HAP-1 (cell line): Measurements from ENCODE around the gene CAMK1D.
"Not testable (repeated sequence)": the region's sequence is repeated elsewhere in the genome, so short reads cannot be mapped to it uniquely, and the experiment has no call there.

Experiments
- DNase-seq, 2 experiments: peaks; one replicate each; pipeline ENCODE4 v3.0.0-alpha.2; 2016 to 2020; ENCODE audit warnings: low spot score in 2 of 2
- H3K27me3 ChIP-seq: fragments of 250-450 bp; sonication (Bioruptor Pico); 2 replicates; pipeline ENCODE4 v1.5.1; 2020; ENCODE audit warnings: low read depth, mild to moderate bottlenecking, moderate library complexity
- H3K36me3 ChIP-seq: fragments of 250-450 bp; sonication (Bioruptor Pico); replicated peaks from 2 replicates; pipeline ENCODE4 v1.5.1; 2020; ENCODE audit warnings: mild to moderate bottlenecking
- H3K4me1 ChIP-seq: fragments of 250-450 bp; sonication (Bioruptor Pico); 2 replicates; pipeline ENCODE4 v1.5.1; 2020; ENCODE audit warnings: mild to moderate bottlenecking
- H3K4me3 ChIP-seq: fragments of 250-450 bp; sonication (Bioruptor Pico); 2 replicates; pipeline ENCODE4 v1.5.1; 2020; ENCODE audit warnings: mild to moderate bottlenecking, moderate library complexity
- H3K9me3 ChIP-seq: fragments of 250-450 bp; sonication (Bioruptor Pico); 2 replicates; pipeline ENCODE4 v1.5.1; 2020; ENCODE audit warnings: mild to moderate bottlenecking, moderate library complexity
- in situ Hi-C: fragments of 300-500 bp; cut with MboI; formaldehyde crosslinking; loops from 3 replicates; pipeline ENCODE4 v1.14.3; 2020; ENCODE audit warnings: low sequenced_read_pairs, inconsistent platforms, mixed read lengths

CAMK1D gene

DNA sequence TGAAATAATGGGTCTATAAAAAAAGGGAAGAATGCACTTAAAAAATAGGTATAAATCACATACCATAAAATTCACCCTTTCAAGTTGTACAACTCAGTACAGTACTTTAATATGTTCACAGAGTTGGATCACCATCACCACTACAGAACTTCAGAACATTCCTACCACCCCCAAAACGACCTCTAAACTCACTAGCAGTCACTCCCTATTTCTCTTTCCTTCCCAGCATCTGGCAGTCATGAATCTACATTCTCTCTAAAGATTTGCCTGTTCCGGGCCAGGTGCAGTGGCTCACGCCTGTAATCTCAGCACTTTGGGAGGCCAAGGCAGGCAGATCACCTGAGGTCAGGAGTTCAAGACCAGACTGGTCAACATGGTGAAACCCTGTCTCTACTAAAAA lies 394.1 kb downstream of the CAMK1D start:
- H3K4me1 ChIP-seq, H3K4me3 ChIP-seq, DNase-seq, in situ Hi-C loops, H3K36me3 ChIP-seq, H3K9me3 ChIP-seq, H3K27me3 ChIP-seq: not testable (repeated sequence)

DNA sequence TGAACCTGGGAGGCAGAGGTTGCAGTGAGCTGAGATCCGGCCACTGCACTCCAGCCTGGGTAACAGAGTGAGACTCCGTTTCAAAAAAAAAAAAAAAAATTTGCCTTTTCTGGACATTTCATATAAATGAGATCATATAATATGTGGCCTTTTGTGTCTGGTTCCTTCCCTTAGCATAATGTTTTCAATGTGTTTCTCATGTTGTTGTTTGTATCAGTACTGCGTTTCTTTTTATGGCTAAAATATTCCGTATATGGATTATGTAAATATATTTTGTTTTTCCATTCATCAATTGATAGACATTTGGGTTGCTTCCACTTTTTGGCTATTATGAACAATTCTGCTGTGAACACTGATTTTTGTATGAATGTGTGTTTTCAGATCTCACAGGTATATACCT lies 394.6 kb downstream of the CAMK1D start:
- H3K9me3 ChIP-seq = no peaks in the 10 kb centered on the region
- in situ Hi-C loops = no loop called here
- H3K27me3 ChIP-seq = no peaks in the 10 kb centered on the region
- no peak for DNase-seq
- no peaks in the 10 kb centered on the region for H3K4me1 ChIP-seq
- H3K4me3 ChIP-seq = no peak overlapping the region
- H3K36me3 ChIP-seq = no peaks in the 10 kb centered on the region

DNA sequence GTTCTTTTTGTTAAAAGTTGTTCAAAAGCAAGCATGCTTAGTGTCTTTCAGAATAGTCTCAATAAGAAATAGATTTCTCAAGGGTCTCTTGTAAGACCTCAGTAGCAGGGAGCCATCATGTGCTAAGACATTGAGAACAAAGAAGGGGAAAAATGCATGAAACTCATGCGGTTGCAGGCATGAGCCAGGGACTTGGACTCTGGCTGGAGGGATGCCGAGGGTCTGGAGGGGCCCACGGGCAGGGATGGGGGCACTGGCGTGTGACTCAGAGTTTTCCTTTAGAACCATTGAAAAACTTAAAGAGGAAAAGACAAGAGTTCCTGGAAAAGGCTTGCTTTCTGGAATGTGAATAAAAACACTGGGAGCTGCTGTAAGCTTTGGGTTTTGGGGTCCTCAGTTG lies 398.8 kb downstream of the CAMK1D start:
- no peaks in the 10 kb centered on the region for H3K4me1 ChIP-seq
- no peaks in the 10 kb centered on the region for H3K36me3 ChIP-seq
- no peaks in the 10 kb centered on the region for H3K9me3 ChIP-seq
- no peak for DNase-seq
- H3K4me3 ChIP-seq = no peak overlapping the region
- in situ Hi-C loops = no loop called here
- H3K27me3 ChIP-seq = no peaks in the 10 kb centered on the region

DNA sequence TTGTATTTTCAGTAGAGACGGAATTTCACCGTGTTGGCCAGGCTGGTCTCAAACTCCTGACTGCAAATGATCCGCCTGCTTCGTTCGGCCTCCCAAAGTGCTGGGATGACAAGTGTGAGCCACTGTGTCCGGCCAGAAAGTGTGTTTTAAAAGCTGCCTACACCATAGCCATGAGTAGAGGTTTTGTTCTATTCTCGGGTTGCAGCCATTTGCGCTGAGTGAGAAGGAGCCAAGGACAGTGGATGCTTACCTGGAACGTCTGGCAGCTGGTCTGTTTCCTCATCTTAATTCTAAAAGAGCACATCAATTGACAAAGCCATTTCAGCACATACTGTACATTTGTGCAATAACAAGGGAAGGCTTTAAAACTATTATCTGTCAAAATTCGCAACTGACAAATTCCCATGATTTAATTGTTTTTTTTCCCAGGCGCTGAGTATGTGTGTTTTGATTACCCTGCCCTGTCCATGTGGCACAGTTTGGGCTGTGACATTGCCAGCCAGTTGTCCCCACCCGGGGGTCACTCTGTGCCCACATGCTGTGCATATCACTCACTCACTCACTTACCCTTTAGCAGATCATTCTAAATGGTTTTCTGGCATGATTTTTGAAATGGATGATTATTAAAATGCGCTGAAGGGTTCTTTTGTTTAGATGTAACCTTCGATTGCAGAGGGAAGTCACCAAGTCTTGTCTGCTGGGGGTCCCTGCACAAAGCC lies 400.6 kb downstream of the CAMK1D start:
- in situ Hi-C loops = no loop called here
- Histone ChIP-seq H3K4me1 (no peaks in the 10 kb centered on the region), H3K4me3 (no peak overlapping the region), H3K27me3 (no peaks in the 10 kb centered on the region), H3K9me3 (no peaks in the 10 kb centered on the region), H3K36me3 (no peaks in the 10 kb centered on the region)
- DNase-seq = no peak

DNA sequence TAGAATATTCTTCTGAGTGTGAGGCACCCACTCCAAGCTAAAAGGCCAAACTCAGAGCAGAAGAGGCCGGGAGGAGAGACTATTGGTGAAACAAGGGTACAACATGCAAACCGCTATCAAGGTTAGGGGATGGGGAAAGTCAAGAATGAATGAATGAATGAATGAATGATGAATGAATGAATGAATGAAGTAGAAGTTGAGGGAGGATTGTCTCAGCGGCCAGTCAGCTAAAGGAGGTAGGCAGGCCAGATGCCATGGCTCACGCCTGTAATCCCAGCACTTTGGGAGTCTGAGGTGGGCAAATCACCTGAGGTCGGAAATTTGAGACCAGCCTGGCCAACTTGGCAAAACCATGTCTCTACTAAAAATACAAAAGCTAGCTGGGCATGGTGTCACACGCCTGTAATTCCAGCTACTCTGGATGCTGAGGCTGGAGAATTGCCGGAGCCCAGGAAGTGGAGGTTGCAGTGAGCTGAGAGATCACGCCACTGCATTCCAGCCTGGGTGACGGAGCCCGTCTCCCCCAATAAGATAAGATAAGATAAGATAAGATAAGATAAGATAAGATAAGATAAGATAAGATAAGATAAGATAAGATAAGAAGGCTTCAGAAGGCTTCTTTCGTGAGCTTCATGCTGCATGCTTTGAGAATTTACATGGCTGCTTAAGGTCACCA lies 401.3 kb downstream of the CAMK1D start:
- H3K4me1 ChIP-seq = no peaks in the 10 kb centered on the region
- no peaks in the 10 kb centered on the region for H3K27me3 ChIP-seq
- no peaks in the 10 kb centered on the region for H3K36me3 ChIP-seq
- DNase-seq = no peak
- in situ Hi-C loops = no loop called here
- no peaks in the 10 kb centered on the region for H3K9me3 ChIP-seq
- H3K4me3 ChIP-seq = no peak overlapping the region

DNA sequence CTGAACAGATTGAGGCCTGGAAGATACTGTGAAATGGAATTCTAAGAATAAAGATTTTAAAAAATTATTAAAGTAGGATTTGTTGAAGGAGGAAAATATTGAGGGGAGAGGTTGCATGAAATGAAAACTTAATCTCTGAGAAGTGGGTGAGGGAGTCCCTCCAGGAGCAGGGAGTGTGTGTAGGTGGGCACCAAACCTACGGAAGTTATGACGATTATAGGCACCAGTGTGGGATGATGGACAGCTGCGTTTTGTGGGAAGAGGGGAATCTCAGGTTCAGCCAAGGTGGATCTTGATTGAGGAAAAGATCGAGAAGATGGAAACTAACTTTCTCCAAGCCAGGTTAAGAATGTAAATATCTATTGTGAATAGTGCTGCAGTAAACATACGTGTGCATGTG lies 405.7 kb downstream of the CAMK1D start:
- Histone ChIP-seq H3K9me3 (no peaks in the 10 kb centered on the region), H3K4me1 (no peaks in the 10 kb centered on the region), H3K4me3 (no peak overlapping the region), H3K36me3 (no peaks in the 10 kb centered on the region), H3K27me3 (no peaks in the 10 kb centered on the region)
- DNase-seq = no peak
- in situ Hi-C loops = no loop called here

DNA sequence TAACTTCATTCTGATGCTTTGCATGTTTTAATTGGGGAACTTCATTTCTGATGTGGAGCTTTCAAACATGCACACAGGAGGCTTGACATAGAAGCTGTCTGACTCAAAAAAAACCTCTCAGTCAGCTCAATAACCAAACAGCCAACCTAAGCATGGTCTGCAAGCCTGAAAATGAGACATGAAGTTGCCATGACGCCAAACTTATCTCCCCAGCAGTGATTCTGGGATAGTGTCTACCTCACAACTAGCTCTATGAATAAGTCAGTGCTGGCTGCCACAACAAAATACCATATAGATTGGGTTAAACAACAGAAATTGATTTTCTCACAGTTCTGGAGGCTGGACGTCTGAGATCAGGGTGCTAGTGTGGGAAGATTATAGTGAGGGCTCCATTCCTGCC lies 408.0 kb downstream of the CAMK1D start:
- Histone ChIP-seq H3K9me3 (no peaks in the 10 kb centered on the region), H3K4me1 (no peaks in the 10 kb centered on the region), H3K27me3 (no peaks in the 10 kb centered on the region), H3K36me3 (no peaks in the 10 kb centered on the region), H3K4me3 (no peak overlapping the region)
- in situ Hi-C loops = no loop called here
- DNase-seq = no peak

DNA sequence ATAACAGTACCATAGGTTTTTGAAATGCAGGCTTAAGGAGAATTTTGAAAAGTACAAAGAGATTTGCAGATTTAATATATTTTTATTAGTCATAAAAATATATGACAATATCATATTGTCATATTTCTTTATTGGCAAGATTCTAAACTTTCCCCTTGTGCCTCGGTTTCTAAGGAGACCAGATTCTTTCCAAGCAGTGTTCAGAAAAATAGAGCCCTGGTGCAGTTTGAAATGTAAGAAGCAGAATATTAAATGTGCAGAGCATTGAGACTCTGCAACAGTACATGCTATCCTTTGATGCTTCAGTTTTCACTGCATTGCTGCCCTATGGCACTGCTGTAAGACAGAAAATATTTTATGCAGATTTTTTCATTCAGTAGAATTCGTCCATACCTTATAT lies 408.9 kb downstream of the CAMK1D start:
- H3K4me1 ChIP-seq = no peaks in the 10 kb centered on the region
- no peaks in the 10 kb centered on the region for H3K9me3 ChIP-seq
- H3K4me3 ChIP-seq = no peak overlapping the region
- in situ Hi-C loops = no loop called here
- no peaks in the 10 kb centered on the region for H3K27me3 ChIP-seq
- no peak for DNase-seq
- H3K36me3 ChIP-seq = no peaks in the 10 kb centered on the region

DNA sequence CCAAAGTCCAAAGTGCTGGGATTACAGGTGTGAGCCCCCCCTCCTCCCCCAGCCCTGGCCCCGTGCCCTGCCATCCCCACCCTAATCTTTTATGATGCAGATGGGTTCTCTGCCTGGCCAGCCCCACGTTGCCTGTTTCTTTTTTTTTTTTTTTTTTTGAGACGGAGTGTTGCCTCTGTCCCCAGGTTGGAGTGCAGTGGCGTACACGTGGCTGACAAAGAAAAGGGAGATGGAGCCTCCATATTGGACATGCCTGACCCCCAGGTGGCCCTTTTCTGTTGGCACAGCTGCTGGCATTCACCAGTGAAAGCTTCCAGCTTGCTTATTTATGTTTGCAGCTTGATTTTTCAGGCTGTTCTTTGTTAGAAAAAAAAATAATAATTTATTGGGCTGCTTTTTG lies 416.9 kb downstream of the CAMK1D start:
- H3K4me3 ChIP-seq = no peak overlapping the region
- DNase-seq = no peak
- in situ Hi-C loops = no loop called here
- no peaks in the 10 kb centered on the region for H3K27me3 ChIP-seq
- H3K9me3 ChIP-seq = no peaks in the 10 kb centered on the region
- no peaks in the 10 kb centered on the region for H3K36me3 ChIP-seq
- no peaks in the 10 kb centered on the region; the same call in 1 of the 2 replicates for H3K4me1 ChIP-seq

DNA sequence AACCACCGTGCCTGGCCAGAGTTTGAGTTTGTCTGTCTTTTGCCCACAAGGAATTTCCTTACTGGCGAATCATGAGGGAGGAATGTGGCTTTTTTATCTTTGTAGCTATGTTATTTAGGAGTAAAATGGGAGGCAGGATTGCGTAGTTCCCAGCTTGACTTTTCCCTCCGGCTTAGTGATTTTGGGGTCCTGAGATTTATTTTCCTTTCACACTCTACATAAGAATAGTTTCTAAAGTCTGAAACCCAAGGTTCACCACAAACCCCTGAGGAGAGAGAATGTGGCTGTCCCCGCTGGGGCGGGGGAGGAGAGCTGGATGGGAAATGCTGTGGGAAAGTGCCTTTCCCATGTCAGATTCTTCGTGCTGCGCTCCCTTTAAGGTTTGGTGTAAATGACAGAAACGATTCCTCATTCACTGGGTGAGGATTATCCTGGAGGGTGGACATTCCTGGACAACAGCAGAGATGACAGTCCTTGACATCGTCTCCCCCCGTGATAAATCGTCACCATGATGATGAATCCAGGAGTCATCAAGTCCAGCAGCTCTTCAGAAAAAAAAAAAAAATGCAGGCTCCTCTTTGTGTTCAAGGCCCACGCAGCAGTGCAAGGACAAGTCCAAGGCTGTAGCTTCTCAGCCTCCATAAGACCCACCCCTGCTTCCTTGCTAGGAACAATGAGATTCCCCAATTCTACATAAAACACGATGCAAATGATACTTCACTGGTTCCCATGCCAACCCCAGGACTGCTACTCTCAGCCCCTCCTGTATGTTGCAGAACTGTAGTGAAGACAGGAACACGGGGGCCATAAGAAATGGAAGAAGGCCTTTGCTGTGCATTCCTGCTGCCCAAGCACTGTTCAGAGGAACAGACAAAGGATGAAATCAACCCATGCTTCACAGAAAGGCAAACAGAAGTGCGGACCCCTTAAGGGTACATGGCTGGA lies 419.1 kb downstream of the CAMK1D start:
- Histone ChIP-seq H3K4me3 (no peak overlapping the region), H3K4me1 (no peaks in the 10 kb centered on the region; the same call in 1 of the 2 replicates), H3K27me3 (no peaks in the 10 kb centered on the region), H3K36me3 (no peaks in the 10 kb centered on the region), H3K9me3 (no peaks in the 10 kb centered on the region)
- DNase-seq = no peak
- in situ Hi-C loops = no loop called here

DNA sequence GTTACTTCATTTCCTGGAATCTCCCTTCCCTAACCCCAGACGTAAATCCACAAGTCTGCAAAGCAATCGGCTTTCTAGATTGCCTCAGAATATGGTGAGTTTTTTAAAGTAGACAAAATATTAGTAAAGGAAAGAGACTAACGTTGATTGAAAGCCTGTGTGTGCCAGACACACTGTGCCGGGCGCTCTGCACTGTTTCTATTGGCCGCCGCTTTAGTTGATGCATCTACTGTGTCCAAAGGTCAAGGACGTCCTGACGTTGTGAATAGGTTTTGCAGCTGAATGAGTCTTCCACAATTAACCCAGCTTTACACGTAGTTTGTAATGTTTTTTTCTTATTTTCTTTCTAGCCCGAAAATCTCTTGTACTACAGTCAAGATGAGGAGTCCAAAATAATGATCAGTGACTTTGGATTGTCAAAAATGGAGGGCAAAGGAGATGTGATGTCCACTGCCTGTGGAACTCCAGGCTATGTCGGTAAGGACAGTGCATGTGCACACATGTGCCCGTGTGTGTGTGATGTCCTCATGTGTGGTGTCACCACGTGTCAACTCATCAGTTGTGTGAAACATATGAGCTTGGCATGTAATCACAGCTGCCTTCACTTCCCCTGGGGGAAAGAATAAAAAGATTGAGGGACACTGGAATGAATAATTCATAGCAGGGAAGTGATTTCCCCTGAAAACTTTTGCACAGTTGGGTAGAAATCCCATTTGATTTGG lies 420.1 kb downstream of the CAMK1D start:
- no peak overlapping the region for H3K4me3 ChIP-seq
- H3K4me1 ChIP-seq = no peaks in the 10 kb centered on the region; the same call in 1 of the 2 replicates
- no peaks in the 10 kb centered on the region for H3K27me3 ChIP-seq
- no peaks in the 10 kb centered on the region for H3K36me3 ChIP-seq
- no peaks in the 10 kb centered on the region for H3K9me3 ChIP-seq
- DNase-seq = no peak
- in situ Hi-C loops = no loop called here

DNA sequence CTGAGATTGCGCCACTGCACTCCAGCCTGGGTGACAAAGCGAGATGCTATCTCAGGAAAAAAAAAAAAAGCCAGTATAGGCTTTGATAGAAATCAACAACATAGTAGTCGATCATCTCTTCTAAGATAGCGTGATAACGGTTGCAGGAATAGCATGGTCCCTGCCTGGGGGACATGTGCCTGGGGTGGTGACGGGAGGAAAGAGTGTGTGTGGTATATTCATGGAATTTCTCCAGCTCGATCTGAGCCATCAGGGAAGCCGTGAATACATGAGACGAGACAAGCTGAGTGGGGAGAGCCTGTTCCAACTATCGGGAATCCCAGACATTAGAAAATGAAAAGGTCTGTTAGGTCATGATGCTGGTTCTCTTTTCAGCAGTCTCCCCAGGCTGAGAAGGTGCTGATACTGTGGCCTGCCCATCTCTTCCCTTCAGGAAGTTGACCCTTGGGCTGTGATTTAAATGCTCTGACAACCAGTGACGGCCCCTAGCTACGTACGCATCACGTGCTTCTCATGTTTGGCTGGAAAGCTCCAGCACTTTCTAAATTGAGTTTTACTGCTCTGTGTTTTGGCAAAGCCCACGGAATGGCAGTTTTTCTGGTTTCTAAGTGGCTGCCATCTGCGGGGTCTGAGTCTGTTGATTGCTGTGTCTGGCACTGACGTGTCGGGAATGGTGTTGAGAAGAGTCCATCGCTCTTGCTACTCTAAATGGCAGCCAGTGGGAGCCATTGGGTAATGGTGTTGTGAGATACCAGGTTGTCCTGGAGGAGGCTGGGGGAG lies 422.8 kb downstream of the CAMK1D start:
- no peak for DNase-seq
- Histone ChIP-seq H3K9me3 (no peaks in the 10 kb centered on the region), H3K4me3 (no peak overlapping the region), H3K4me1 (no peaks in the 10 kb centered on the region), H3K27me3 (no peaks in the 10 kb centered on the region), H3K36me3 (no peaks in the 10 kb centered on the region)
- in situ Hi-C loops = no loop called here
